ENCODE measurements around the gene CCDC33. TPM values are rescaled to one million over a fixed set of nuclear protein-coding genes. Genes with fewer than 3 reads are reported as not detected.
A peak's percentile ranks its signal among the peaks of the same experiment; 100 is the strongest.

Gene CCDC33
- polyA plus RNA-seq, 1 donor, result not detected

DNA sequence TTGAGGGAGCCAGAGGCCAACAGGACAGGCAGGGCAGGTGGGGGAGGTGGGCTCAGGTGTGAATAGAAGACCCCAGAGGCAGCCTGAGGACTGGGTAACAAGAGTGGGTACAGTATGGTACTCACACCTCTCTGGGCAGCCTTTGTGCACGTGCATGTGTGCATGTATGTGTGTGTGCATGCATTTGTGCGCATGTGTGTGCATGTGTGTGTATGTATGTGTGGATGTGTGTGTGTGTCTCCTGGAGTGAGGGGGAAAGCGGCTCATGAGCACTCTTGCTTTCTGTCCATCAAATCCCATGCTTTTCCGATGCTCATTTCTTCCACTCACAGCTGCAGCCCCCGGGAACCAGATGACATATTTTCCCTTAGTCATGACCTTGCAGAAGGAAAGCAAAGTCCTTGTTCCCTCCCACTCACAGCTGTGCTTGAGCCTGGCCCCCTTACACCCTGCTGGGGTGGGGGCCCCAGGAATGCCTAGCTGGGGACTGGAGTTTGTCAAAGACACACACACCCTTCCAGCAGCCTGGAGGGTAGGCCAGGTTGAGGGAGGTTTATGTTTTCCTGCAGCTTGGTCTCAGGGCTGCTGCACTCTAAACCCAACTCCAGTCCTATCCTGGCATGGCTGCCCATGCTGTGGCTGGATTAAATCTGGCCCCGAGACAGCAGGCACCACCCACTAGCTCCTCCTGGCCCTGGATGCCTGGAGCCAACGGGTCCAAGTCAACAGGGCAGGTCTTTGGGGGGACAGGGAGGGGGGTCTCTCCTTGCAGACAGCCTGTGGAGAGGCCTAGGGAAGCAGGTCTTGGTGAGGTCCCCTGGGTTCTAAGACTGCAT lies 22.5 kb downstream of the CCDC33 start:
- peak; percentile 80 for DNase-seq (ENCODE audit: low read depth)

DNA sequence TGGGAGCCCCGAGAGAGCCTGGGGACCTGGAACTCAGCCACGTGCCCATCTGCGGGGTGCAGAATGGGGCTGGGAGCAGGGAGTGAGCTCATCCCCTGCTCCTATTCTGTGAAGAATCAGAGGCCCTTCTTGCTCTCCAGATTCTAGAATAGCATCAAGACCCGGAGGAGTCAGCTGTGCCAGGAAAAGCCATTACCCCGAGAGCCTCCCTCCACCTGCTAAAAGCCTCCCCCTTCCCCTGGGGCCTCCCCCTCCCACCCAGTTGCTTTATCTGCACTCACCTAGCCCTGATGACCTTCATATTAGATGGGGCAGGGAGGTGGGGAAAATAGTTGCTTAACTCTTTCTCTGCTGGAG lies 23.1 kb downstream of the CCDC33 start:
- no peak for DNase-seq (ENCODE audit: low read depth)

DNA sequence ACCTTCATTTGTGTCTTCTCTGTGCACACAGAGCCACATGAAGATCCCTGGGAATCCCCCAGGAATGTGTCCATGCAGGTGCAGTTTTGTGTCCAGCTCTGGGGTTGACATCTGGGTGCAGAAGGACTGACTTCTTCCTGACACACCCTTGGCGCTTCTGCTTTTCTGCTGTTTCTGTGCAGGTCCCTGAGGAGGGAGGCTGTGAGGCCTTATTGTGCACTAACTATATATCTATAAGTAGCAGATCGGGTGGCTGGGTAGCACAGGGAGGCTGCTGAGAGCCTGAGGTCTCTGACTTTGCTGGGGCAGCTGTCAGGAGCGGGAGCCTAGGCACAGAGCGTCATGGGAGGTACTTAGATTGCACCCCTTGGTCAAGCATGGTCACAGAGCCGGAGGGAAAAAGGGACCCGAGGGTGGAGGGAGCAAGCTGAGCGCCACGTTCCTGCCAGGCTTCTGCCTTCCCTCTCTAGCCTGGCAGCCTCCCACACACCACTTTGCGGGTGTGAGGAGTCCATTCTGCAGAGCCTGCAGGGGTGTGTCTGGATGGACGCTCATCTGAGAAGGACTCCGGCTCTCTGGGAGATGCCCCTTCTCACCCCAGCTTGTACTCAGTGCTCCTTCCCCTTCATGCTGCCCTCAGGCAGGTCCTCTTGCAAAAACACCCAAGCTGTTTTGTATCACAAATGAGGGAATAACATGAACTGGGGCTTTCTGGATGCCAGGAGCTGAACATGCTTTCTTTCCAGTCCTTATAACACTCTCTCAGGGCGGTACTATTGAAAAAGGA lies 23.9 kb downstream of the CCDC33 start:
- no peak for DNase-seq (ENCODE audit: low read depth)

DNA sequence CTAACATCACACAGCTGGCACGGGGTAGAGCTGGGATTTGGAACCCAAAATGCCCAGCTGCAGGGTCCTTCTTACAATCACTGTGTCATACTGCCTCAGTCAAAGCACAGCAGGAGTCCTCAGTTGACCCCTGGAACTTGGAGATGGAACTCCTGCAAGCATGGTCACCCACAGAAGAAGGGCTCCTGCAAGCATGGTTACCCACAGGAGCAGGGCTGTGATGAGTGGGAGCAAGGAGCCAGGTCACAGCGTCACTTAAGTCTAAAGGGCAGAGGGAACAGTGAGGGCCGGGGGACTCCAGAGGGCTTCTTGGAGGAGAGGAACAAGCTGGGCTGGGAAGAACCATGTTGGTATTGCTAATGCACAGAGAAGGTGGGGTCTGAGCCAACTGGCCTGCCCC lies 24.9 kb downstream of the CCDC33 start:
- no peak for DNase-seq (ENCODE audit: low read depth)

DNA sequence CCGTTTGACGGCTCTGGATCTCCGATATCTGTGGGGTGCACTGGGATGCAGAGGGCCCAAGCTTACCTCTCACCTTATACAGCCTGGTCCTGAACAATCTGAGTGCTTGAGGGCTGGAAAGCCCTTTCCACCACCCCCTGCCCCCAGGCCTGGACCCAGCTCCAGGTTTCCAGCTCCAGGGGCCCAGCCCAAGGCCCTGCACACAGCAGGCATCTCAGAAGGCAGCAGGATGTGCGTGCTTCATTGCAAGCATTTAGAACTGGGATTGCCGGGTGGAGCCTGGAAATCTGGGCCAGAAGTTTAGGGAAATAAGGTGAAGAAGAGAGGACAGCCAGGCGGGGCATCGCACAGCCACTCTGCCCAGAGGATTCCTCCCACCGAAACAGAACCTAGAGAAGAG lies 25.6 kb downstream of the CCDC33 start:
- DNase-seq (ENCODE audit: low read depth), result no peak

DNA sequence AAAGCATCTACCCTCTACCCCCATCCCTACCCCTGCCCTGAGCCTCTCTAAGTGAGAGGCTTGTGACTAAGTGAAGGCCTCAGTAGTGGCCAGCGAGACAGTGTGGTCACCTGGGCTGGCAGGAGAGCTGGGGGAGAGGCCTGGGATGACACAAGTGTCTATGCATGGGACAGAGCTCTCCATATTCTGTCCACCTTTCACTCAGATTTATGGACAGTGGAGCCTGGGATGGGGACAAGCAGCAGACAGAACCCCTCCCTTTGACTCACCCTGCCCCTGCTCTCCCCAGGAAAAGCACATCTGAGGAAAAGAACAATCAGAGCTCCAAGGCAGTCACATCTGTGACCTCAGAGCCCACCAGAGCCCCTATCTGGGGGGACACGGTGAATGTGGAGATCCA lies 26.0 kb downstream of the CCDC33 start:
- DNase-seq (ENCODE audit: low read depth), result no peak

DNA sequence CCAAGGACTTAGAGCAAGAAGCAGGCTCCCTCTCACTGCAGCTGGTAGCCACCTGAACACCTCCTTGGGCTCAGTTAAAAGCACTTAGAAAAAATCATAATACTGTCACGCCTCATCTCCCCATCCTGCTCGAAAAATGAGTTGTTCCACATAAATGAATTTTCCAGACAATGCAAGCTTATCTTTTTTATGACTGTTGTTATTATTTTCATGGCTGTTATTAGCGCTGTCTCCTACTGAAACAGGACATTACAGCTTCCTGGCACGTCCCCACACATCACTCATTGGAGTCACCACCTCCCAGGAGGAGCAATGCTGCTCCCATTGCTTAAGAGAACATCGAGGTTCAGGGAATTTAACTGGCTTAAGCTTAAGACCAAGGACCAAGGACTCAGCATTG lies 26.5 kb downstream of the CCDC33 start:
- DNase-seq (ENCODE audit: low read depth), result no peak

DNA sequence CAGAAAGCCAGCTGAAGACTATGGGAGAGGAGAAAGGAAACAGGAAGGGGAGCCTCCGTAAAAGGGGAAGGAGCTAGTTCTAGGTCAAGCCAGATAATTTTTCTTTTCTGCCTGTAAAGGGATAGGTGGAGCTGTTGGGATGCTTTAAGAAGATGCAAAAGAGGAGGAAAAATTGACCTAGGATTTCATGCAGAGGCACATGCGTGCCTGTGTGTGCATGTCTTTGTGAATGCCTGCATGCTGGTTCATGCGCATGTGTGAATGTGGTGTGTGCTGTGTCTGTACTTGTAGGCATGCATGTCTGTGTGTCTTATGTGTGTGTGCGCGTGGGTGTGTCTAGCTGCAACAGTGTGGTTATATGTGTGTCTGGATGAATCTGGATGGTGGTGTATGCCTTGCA lies 27.3 kb downstream of the CCDC33 start:
- DNase-seq (ENCODE audit: low read depth), result no peak

DNA sequence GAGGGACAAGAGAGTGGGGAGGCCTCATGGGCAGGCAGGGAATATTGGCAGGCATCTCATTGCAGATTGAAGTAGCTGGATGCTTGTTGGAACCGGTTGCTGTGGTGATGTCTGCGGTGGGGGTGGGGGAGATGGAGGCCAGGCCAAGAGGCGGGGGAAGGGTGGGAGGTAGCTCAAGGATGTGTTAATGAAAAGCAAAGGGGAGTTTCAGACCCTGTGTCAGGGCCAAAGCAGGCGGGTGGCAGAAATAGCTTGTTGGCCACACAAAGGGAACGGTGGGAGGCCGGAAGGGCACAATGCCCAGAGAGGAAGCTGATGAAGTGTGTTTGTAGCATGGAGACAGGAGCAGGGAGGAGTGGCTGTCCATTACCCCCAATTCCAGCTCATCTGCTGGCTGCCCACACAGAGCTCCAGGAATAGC lies 28.0 kb downstream of the CCDC33 start:
- DNase-seq (ENCODE audit: low read depth), result no peak

DNA sequence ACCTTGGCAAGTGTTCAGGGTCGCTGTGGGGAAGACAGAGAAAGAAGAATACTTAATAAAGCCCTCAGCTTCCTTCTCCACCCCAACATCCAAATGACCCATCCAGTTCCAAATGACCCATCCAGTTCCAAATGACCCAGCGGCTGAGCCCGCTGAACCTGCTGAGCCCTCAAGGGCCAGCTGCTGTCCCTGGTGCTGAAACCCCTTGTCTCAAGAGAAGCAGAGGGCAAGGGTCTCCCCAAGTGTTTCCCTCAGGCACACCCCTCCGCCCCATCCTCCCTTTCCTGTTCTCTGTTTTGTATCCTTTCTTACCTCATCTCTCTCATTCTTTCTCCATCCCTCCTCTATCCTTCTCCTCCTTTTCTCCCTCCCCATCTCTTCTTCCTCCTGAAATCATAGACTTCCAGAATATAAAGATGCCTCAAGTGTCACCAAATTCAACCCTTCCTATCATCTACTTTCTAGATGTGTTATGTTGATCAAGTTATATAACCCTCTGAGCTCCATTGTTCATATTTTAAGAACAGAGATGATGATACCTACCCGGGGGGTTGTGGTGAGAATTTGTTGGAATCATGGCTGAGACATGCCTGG lies 29.0 kb downstream of the CCDC33 start:
- DNase-seq (ENCODE audit: low read depth), result no peak

DNA sequence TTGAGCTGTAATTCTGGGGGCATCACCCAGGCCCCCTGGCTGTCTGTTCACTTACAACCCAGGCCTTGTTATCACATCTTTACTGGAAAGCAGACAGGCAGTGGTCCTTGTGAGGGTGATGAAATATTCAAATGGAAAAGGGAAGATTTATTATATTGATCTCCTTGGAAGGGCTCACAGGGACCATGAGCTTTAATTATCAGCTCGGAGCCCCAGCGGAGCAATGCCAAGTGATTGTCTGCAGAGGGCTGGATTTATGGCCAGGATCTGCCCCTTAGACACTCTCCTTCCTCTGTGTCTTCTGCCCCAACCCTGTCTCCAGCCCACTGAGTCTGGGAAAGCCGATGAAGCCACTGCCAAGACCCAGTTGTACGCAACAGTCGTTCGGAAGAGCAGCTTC lies 31.9 kb downstream of the CCDC33 start:
- DNase-seq (ENCODE audit: low read depth), result no peak

DNA sequence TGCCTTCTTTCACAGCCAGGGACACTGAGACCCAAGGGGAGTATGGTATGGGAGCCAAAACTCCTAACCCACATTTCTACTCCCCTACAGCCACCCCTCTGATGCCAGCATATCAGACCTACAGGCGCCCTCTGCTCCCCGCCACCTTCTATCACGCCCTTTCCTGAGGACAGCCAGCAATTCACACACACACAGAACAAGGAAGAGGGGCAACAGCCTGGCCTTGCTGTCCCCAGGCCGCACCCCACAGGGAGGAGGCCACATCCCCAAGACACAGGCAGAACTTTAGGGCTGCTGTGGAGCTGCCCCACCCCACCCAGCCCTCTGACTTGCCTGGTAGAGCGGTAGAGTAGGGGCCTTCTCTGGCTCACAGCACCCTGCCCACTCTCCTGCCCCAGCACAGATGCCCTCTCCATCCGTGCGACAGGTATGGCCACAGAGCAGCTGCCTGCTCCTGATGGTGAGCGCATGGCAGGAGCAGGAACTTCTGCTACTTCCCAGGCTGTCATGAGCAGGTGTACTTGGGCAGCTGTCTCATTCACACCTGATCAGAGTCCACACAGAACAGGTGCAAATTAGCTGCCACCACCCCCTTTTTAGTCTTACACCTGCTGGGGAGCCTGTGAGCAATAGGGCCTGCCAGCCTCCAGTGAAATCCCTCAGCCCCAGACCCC lies 33.4 kb downstream of the CCDC33 start:
- DNase-seq (ENCODE audit: low read depth), result no peak

DNA sequence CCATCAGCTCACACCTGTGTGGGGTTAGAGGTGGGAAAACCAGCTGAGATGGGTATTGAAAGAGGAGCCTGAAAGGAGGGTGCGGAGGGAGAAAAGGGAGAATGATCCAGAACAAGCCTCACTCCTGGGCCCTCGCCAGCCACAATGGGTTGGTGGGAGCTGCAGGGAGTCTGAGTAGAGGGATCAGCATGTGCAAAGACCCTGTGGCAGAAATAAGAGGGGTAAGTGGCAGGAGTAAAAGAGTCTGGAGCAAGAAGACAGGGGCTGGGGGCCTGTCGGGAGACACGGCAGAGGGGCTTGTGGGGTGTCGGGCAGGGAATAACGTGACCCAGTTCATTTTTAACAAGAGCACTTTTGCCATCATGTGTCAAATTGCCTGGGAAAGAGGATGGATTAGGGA lies 34.0 kb downstream of the CCDC33 start:
- no peak for DNase-seq (ENCODE audit: low read depth)

DNA sequence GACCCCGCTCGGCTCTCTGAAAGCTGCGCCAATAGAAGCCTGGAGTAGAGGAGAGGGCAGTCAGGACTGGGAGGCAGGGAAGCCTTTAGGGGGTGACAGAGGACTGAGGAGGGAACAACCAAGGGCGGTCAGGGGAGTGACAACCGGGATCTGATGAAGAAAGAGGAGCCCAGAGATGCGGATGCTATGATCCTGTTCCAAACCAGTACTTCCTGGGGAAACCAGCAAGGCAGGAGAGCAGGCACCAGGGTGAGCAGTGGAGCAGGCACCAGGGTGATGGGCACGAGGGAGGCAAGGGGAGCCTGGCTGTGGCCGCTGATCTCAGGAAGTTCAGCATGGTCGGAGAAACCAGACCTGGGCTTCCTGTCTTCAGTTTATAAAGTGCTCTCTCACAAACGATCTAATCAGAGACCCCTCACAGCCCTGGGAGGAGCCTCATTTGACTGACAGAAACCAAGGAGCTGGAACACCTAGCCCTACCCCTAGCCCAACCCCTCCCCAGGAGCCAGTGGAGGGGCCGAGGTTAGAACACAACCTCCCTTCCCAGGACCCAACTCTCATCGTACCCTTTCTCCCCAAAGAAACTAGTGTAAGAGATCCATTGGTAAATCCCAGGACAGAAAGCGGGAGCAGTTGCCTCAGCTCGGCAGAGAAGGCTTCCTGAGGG lies 34.9 kb downstream of the CCDC33 start:
- DNase-seq (ENCODE audit: low read depth), result no peak

DNA sequence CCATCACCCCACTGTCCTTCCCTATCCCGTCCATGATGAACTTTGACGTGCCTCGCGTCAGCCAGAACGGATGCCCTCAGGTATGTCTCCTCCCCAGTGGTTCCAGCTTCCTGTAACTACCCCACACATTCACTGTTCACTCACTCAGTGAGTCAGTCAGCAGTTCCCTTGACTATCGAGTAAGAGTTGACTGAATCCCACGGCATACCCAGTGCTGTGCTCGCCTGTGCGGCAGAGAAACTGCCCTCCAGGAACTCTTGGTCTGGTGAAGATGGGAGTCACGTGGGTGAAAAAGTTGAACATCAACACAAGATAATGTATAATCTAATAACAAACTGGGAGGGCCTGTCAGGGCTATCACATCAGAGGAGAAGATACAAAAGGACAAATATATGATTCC lies 36.7 kb downstream of the CCDC33 start:
- no peak for DNase-seq (ENCODE audit: low read depth)

DNA sequence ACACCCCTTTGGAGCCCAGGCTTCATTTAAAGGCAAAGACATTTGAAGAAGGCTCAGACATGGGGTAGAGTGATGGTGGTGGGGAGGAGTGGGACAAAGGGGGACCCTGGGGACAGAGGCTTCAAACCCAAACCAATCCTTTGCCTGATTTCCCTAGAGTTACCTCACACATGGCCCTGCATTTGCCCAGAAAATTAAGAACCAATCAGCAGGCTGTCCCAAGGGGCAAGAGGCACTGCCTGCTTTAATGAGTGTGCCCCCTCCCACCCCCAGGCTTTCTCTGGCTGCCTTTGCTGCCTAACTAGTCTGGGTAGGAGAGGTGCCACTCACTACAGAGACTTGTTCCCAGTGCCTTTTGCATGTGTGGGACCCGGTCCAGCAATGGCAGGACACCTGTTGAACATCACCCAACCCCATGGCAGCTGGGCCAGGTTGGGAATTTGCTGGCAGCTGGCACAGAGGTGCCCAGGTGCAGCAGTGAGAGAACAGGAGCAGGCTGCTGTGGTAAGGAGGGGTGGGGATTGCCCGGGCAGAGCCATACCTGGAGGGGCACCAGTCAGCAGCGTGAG lies 38.4 kb downstream of the CCDC33 start:
- no peak for DNase-seq (ENCODE audit: low read depth)

DNA sequence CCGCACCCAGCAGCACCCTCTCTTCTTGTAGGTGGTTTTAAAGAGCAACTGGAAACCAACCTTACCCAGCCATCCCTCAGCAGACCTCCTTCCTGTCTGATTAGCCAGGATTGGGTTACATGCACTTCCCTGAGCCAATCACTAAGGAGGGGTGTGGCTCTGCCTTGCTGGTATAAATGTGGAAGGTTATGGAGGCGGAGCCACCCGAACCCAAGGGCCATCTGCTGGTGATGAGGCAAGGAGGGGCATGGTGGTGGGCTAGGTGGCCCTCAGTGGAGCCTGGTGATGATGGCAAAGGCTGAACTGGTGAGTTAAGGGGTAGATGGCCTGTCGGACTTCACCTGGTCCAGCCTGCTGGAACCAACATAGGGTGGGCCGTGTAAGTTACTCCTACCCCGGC lies 39.8 kb downstream of the CCDC33 start:
- DNase-seq (ENCODE audit: low read depth), result no peak

DNA sequence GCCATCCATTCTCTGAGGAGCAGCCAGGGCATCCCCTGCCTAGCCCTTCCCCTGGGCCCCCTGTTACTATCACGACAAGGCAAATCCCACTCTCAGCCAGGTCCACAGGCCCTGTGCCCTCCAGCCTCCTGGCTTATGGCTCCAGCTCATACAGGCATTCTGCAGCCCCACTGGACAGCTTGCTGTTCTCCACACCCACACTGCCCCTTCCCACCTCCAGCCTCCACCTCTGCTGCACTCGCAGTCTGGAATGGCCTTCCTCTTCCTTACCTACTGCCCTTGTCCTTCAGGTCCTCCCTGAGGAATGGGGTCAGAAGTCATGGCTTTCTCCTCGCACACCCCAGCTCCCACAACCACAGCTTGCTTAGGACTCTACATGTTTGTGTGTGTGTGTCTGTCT lies 40.4 kb downstream of the CCDC33 start:
- DNase-seq (ENCODE audit: low read depth), result no peak

DNA sequence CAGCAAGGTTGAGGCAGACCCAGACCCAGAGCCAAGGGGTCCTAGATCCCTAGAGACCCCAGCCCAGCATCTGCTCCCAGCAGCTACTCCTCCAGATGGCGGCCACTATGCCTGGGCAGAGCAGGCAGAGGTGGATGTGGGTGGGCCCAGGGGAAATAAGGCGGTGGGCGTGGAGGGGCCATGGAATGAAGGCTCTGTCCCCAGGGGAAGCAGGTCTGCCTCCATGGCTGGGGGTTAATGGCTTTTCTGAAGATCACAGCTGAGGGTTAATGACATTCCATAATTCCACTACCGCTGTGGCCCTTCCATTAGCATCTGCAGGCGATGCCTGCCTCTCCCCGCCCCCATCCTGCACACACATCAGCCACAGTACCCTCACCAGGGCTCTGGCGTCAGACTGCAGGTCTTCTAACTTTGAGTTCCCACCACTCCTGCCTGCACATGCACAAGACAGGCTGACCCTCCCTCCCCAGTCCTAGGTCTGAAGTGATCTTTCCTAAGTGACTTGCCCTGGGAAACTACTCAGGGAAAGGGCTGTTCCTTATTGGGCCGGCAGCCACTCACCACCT lies 41.2 kb downstream of the CCDC33 start:
- DNase-seq (ENCODE audit: low read depth), result no peak

DNA sequence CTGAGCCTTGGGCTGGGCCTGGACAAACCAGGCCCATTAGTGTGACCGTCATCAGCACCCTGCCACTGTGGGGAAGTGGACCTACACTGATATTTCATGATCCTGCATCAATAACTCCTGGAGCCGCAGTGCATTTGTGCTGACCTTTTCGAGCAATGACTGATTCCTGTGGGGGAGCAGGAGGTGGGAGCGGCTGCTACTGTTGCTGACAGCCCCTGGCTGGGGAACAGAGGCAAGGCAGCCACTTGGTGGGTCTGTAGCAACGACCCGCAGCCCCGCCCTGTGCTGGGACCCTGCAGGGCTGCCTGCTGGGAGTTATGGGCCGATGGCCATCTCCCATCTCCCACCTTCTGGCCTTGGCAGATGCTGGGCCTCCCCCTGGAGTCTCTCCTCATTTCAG lies 42.1 kb downstream of the CCDC33 start:
- DNase-seq (ENCODE audit: low read depth), result no peak

All from forelimb muscle (tissue), 1 donor.